Fibroblast of the conjunctiva (primary cell): ENCODE results near the gene PLPPR2.
A peak's percentile ranks its signal among the peaks of the same experiment; 100 is the strongest.
"Not testable (repeated sequence)": the region's sequence is repeated elsewhere in the genome, so short reads cannot be mapped to it uniquely, and the experiment has no call there.

Experiments used
- DNase-seq: peaks from one replicate; pipeline ENCODE4 v3.0.0-alpha.2; 2010; ENCODE audit warnings: low read depth

The PLPPR2 gene

GRCh38 chr19:11340099-11340467 lies 15.1 kb upstream of the PLPPR2 start:
- not testable (repeated sequence) for DNase-seq

GRCh38 chr19:11342429-11342828 lies 12.8 kb upstream of the PLPPR2 start:
- no peak for DNase-seq

GRCh38 chr19:11345122-11345803 lies 10.0 kb upstream of the PLPPR2 start:
- DNase-seq: no peak

- DNase-seq: peak; percentile 97
These were observed 8.9 kb upstream of the PLPPR2 start, which contains the start of the genes CCDC159 and TMEM205 for GRCh38 chr19:11346104-11346940. TSS of gene CCDC159 (plus strand) at chr19:11346519. CDS start at chr19:11346607, 88 bp downstream. TSS of gene TMEM205 (minus strand) at chr19:11346268. CDS start at chr19:11345619, 649 bp downstream.

- no peak for DNase-seq
These were observed 7.6 kb upstream of the PLPPR2 start for GRCh38 chr19:11347546-11348039.

- no peak for DNase-seq
These were observed 6.1 kb upstream of the PLPPR2 start for GRCh38 chr19:11349171-11349570.

- not testable (repeated sequence) for DNase-seq
These were observed 1.1 kb upstream of the PLPPR2 start for GRCh38 chr19:11354102-11354501.

GRCh38 chr19:11356074-11356397 lies 804 bp downstream of the PLPPR2 start:
- no peak for DNase-seq

GRCh38 chr19:11356676-11357550 lies 1.7 kb downstream of the PLPPR2 start:
- DNase-seq: no peak

GRCh38 chr19:11359421-11359820 lies 4.2 kb downstream of the PLPPR2 start:
- no peak for DNase-seq

- DNase-seq: no peak
These were observed 6.0 kb downstream of the PLPPR2 start for GRCh38 chr19:11361037-11361770.

- DNase-seq: no peak
These were observed 6.8 kb downstream of the PLPPR2 start for GRCh38 chr19:11361771-11362731.

GRCh38 chr19:11363881-11364280 lies 8.6 kb downstream of the PLPPR2 start:
- DNase-seq: no peak

GRCh38 chr19:11364296-11364904 lies 9.2 kb downstream of the PLPPR2 start:
- no peak for DNase-seq

- DNase-seq: no peak
These were observed 9.7 kb downstream of the PLPPR2 start for GRCh38 chr19:11364935-11365334.

- no peak for DNase-seq
These were observed 10.4 kb downstream of the PLPPR2 start for GRCh38 chr19:11365557-11366117.

GRCh38 chr19:11367528-11367927 lies 12.3 kb downstream of the PLPPR2 start:
- no peak for DNase-seq

- DNase-seq: no peak
These were observed 15.5 kb downstream of the PLPPR2 start for GRCh38 chr19:11370744-11371143.

- no peak for DNase-seq
These were observed 18.1 kb downstream of the PLPPR2 start for GRCh38 chr19:11373166-11373884.
